ENCODE results near the gene FLT1.

The FLT1 gene

GRCh38 chr13:28429685-28430290 is 65.1 kb downstream of the FLT1 start:
- H3K27ac ChIP-seq: no peak overlapping the region

GRCh38 chr13:28429096-28429495 is 65.8 kb downstream of the FLT1 start:
- H3K27ac ChIP-seq: no peak overlapping the region
- TF ChIP-seq CTCF (IDR thresholded peaks at IDR 0.05) (no peak), ZFX (IDR thresholded peaks at IDR 0.05; ENCODE audit: borderline replicate concordance) (no peak)

More at GRCh38 chr13:28429685-28430290, 65.1 kb downstream of the FLT1 start:
- TF ChIP-seq ZFX (IDR thresholded peaks at IDR 0.05; ENCODE audit: borderline replicate concordance): no peak
- TF ChIP-seq CTCF (IDR thresholded peaks at IDR 0.05): no peak

- H3K27ac ChIP-seq: no peak overlapping the region
These were observed 68.5 kb downstream of the FLT1 start for GRCh38 chr13:28426381-28426780.

GRCh38 chr13:28425793-28426192 is 69.1 kb downstream of the FLT1 start:
- H3K27ac ChIP-seq: no peak overlapping the region
- TF ChIP-seq ZFX (IDR thresholded peaks at IDR 0.05; ENCODE audit: borderline replicate concordance) (no peak), CTCF (IDR thresholded peaks at IDR 0.05) (no peak)

More at GRCh38 chr13:28426381-28426780, 68.5 kb downstream of the FLT1 start:
- no peak for TF ChIP-seq CTCF (IDR thresholded peaks at IDR 0.05)
- TF ChIP-seq ZFX (IDR thresholded peaks at IDR 0.05; ENCODE audit: borderline replicate concordance): no peak

- H3K27ac ChIP-seq: no peak overlapping the region
- TF ChIP-seq CTCF (IDR thresholded peaks at IDR 0.05): no peak
- TF ChIP-seq ZFX (IDR thresholded peaks at IDR 0.05; ENCODE audit: borderline replicate concordance): no peak
These were observed 70.4 kb downstream of the FLT1 start for GRCh38 chr13:28424541-28424940.

- H3K27ac ChIP-seq: no peak overlapping the region
- TF ChIP-seq CTCF (IDR thresholded peaks at IDR 0.05) (no peak), ZFX (IDR thresholded peaks at IDR 0.05; ENCODE audit: borderline replicate concordance) (no peak)
These were observed 71.9 kb downstream of the FLT1 start for GRCh38 chr13:28423010-28423409.

- no peak overlapping the region for H3K27ac ChIP-seq
- no peak for TF ChIP-seq ZFX (IDR thresholded peaks at IDR 0.05; ENCODE audit: borderline replicate concordance)
- no peak for TF ChIP-seq CTCF (IDR thresholded peaks at IDR 0.05)
These were observed 73.1 kb downstream of the FLT1 start for GRCh38 chr13:28421676-28422410.

Measured in 22Rv1 (cell line).